GM12878 (cell line): ENCODE data around the gene CAB39L. TPM values are rescaled to one million over a fixed set of nuclear protein-coding genes. Genes with fewer than 3 reads are reported as not detected.

ENCODE experiments used
- ATAC-seq: fragments of 200-7000 bp; cut with Tn5 transposase; 3 replicates; pipeline ENCODE4 v1.9.1; 2020; ENCODE audit warnings: mild to moderate bottlenecking, moderate library complexity
- BruUV-seq: library from RNA; stranded (reverse); fragments of 400-500 nt; replicated peaks from 2 replicates; lab custom pipeline; 2021; lab: Mats Ljungman, UMichigan
- CTCF ChIA-PET: fragments of 300-600 bp; sonication (Branson Sonifier 250); formaldehyde crosslinking; extraction: SDS; loops from one replicate; lab custom pipeline; 2021; ENCODE audit warnings: inconsistent platforms; lab: Yijun Ruan, JAX
- POLR2A ChIA-PET: fragments of 350-600 bp; formaldehyde crosslinking; extraction: SDS; loops from one replicate; lab custom pipeline; 2021; ENCODE audit warnings: inconsistent platforms; lab: Charles Lee
- RAD21 ChIA-PET: fragments of 300-600 bp; sonication (Branson Sonifier 250); formaldehyde crosslinking; loops from one replicate; lab custom pipeline; 2023; ENCODE audit warnings: antibody characterized with exemption; ENCODE audit not compliant: unreplicated experiment; lab: Charles Lee
- SMC1A ChIA-PET: fragments of 300-600 bp; sonication (Branson Sonifier 250); formaldehyde crosslinking; loops from one replicate; lab custom pipeline; 2023; ENCODE audit not compliant: unreplicated experiment, uncharacterized antibody; lab: Charles Lee
- DNase-seq: peaks from one replicate; pipeline ENCODE4 v3.0.0-alpha.2; 2011; ENCODE audit warnings: low read depth, low spot score
- FAIRE-seq: peaks from 3 replicates; lab custom pipeline; 2011; peaks lifted over from hg19 to GRCh38; lab: Jason Lieb, UNC
- H2AFZ ChIP-seq: 2 replicates; pipeline ENCODE4 v1.6.0; 2011; ENCODE audit warnings: low read depth, low read length, control low read depth; ENCODE audit not compliant: control insufficient read depth
- H3K27ac ChIP-seq: 2 replicates; pipeline ENCODE4 v1.5.1; 2011; ENCODE audit warnings: control low read depth; ENCODE audit not compliant: control insufficient read depth, insufficient read depth
- H3K27me3 ChIP-seq, 2 experiments: replicated peaks in 1 of 2; 2 replicates each; pipeline versions ENCODE4 v1.6.0 to v1.6.1; 2011; ENCODE audit warnings: low read length in 1 of 2; ENCODE audit not compliant: control insufficient read depth in 2 of 2, insufficient read depth in 2 of 2
- H3K36me3 ChIP-seq, 2 experiments: 2 replicates each; pipeline ENCODE4 v1.5.1; 2011; ENCODE audit warnings: low read length in 1 of 2; ENCODE audit not compliant: control insufficient read depth in 2 of 2, insufficient read depth in 2 of 2
- H3K4me1 ChIP-seq: 2 replicates; pipeline ENCODE4 v1.6.1; 2011; ENCODE audit warnings: mild to moderate bottlenecking, low read length, moderate library complexity, mixed read lengths; ENCODE audit not compliant: control insufficient read depth, insufficient read depth
- H3K4me2 ChIP-seq: 2 replicates; pipeline ENCODE4 v1.6.0; 2011; ENCODE audit warnings: control low read depth; ENCODE audit not compliant: control insufficient read depth, insufficient read depth
- H3K4me3 ChIP-seq: fragments of 200-600 bp; sonication (generic); 2 replicates; pipeline ENCODE4 v1.5.1; 2016
- H3K79me2 ChIP-seq: 2 replicates; pipeline ENCODE4 v1.6.0; 2011; ENCODE audit warnings: low read length; ENCODE audit not compliant: control insufficient read depth, insufficient read depth
- H3K9ac ChIP-seq: 2 replicates; pipeline ENCODE4 v1.8.0; 2011; ENCODE audit warnings: low read length, control low read depth, mixed read lengths; ENCODE audit not compliant: control insufficient read depth, insufficient read depth
- H3K9me3 ChIP-seq: replicated peaks from 3 replicates; pipeline ENCODE4 v1.5.1; 2011; ENCODE audit warnings: mild to moderate bottlenecking, low read length; ENCODE audit not compliant: control insufficient read depth, insufficient read depth
- H4K20me1 ChIP-seq: 2 replicates; pipeline ENCODE4 v1.6.0; 2011; ENCODE audit not compliant: control insufficient read depth, insufficient read depth
- ATF2 ChIP-seq: IDR thresholded peaks from 2 replicates; pipeline ENCODE4 v1.6.1; 2012; ENCODE audit warnings: low read length, inconsistent platforms
- DPF2 ChIP-seq: fragments of 450-650 bp; IDR thresholded peaks from 2 replicates; pipeline ENCODE4 v1.6.1; 2017; ENCODE audit warnings: mild to moderate bottlenecking
- FOXK2 ChIP-seq: fragments of 450-650 bp; IDR thresholded peaks from 2 replicates; pipeline ENCODE4 v1.6.1; 2017; ENCODE audit warnings: mild to moderate bottlenecking, moderate library complexity
- HDAC2 ChIP-seq: fragments of 200-600 bp; sonication (generic); IDR thresholded peaks from 2 replicates; pipeline ENCODE4 v1.6.1; 2017
- NR2F1 ChIP-seq: fragments of 450-650 bp; conservative IDR thresholded peaks from 2 replicates; pipeline ENCODE4 v1.6.1; 2017; ENCODE audit warnings: mild to moderate bottlenecking
- RAD51 ChIP-seq: fragments of 450-650 bp; IDR thresholded peaks from 2 replicates; pipeline ENCODE4 v1.6.1; 2016; ENCODE audit warnings: moderate library complexity, mild to moderate bottlenecking, inconsistent platforms
- SP1 ChIP-seq: IDR thresholded peaks from one replicate; pipeline ENCODE4 v1.6.1; 2011; ENCODE audit warnings: low read depth, low read length
- ZBED1 ChIP-seq: IDR thresholded peaks from 2 replicates; pipeline ENCODE4 v1.6.1; 2016; ENCODE audit warnings: borderline replicate concordance
- ZBTB33 ChIP-seq: fragments of 450-650 bp; IDR thresholded peaks from 2 replicates; pipeline ENCODE4 v1.6.1; 2017; ENCODE audit warnings: mild to moderate bottlenecking
- WGBS: methylation state at CpG from one replicate; pipeline ENCODE4 v1.1.6; 2016; ENCODE audit warnings: low lambda C conversion rate; ENCODE audit not compliant: insufficient replicate concordance, insufficient coverage; ENCODE audit errors: missing lambda C conversion rate; 5-methylcytosine and 5-hydroxymethylcytosine counted together
- in situ Hi-C: fragments of 300-500 bp; cut with MboI; formaldehyde crosslinking; loops from 9 replicates; pipeline ENCODE4 v1.14.3; 2018; ENCODE audit warnings: mixed read lengths
- intact Hi-C: fragments of 100-400 bp; cut with micrococcal nuclease; formaldehyde crosslinking; loops from one replicate; pipeline ENCODE4 v1.14.2; 2022; ENCODE audit not compliant: unreplicated experiment
- polyA plus RNA-seq, 11 experiments: library from polyadenylated mRNA; depleted of rRNA in 4 of 11; unstranded in 6 of 11; stranded (reverse) in 5 of 11; fragments of >200 nt; fragmentation: Nextera tagmentation in 4 of 11; fragmentation: Illumina TruSeq in 1 of 11; extraction: Ambion mirVana in 4 of 11; extraction: Trizol in 1 of 11; gene quantifications; 1 replicate in 1 of 11; 2 replicates in 10 of 11; pipeline versions ENCODE4 v1.2.1 to v1.2.3, GENCODE V29; 2011 to 2016; ENCODE audit warnings: inconsistent platforms in 2 of 11, missing spikeins in 2 of 11, low read depth in 1 of 11
- total RNA-seq, 4 experiments: library from RNA; depleted of rRNA in 3 of 4; stranded (reverse); fragments of >200 nt in 3 of 4; fragmentation: Illumina TruSeq in 1 of 4; extraction: Trizol in 1 of 4; gene quantifications; 2 replicates each; pipeline versions ENCODE4 v1.2.1 to v1.2.3, GENCODE V29; 2013 to 2021

The CAB39L gene
- total and polyA plus RNA-seq, 10 of the 15 experiments (the other 5 are each of a cell fraction or from before 2014, with no cell fraction given) = 0.88 to 3.0 (median 1.7) TPM

- FAIRE-seq (no peak), ATAC-seq (no peak), DNase-seq (no peak)
- in situ Hi-C loops = no loop called here
- POLR2A ChIA-PET = no interaction called here
- no peak overlapping the region for H2AFZ ChIP-seq
- intact Hi-C loops = loop anchor here (10.0 kb wide), 2 partner anchors 243 to 343 kb away; no protein-coding TSS in a partner anchor
- no peaks in the 10 kb centered on the region for H3K27me3 ChIP-seq
- RAD21 ChIA-PET = no interaction called here
- H3K4me1 ChIP-seq = peaks cover 5% of the 10 kb centered on the region; the same call in 1 of the 2 replicates
- H3K4me2 ChIP-seq = no peak overlapping the region
- CTCF ChIA-PET = interaction anchor here (1.5 kb wide), 1 partner anchor 145 kb away, joined by 3 read pairs; no protein-coding TSS in a partner anchor
- BruUV-seq = no TSS peak
- no peak for TF ChIP-seq ATF2
- no peak for TF ChIP-seq NR2F1
- no peak for TF ChIP-seq ZBED1
- TF ChIP-seq FOXK2 = no peak
- no peak for TF ChIP-seq ZBTB33
- TF ChIP-seq DPF2 = no peak
- no peak for TF ChIP-seq RAD51
- no peak for TF ChIP-seq HDAC2
- TF ChIP-seq SP1 = no peak
- SMC1A ChIA-PET = interaction anchor here (1.0 to 1.6 kb wide), 4 partner anchors 11 to 28 kb away, joined by 3 to 4 read pairs (median 3); no protein-coding TSS in a partner anchor
- H3K27ac ChIP-seq = no peak overlapping the region
- H3K9me3 ChIP-seq = no peaks in the 10 kb centered on the region
- peaks cover 7% of the 10 kb centered on the region for H3K79me2 ChIP-seq
- H3K4me3 ChIP-seq = no peak overlapping the region
- no peaks in the 10 kb centered on the region for H4K20me1 ChIP-seq
- 100% methylated on average over 3 of the region's 3 CpGs for WGBS
- no peaks in the 10 kb centered on the region for H3K36me3 ChIP-seq
- no peak overlapping the region for H3K9ac ChIP-seq
Observed at GRCh38 chr13:49441312-49441711, 2.6 kb downstream of the CAB39L start.
